ENCODE data around the gene ZSCAN1. TPM values are rescaled to one million over a fixed set of nuclear protein-coding genes. Genes with fewer than 3 reads are reported as not detected.
A peak's percentile ranks its signal among the peaks of the same experiment; 100 is the strongest.

Gene ZSCAN1
- total RNA-seq, 1 donor from 2014 or later = not detected

- intact Hi-C loops (cut with DNase I) = no loop called here
- no peak for DNase-seq (ENCODE audit: low spot score)
These were observed 4.3 kb downstream of the ZSCAN1 start for GRCh38 chr19:58037927-58038687.

GRCh38 chr19:58038688-58039204 lies 4.9 kb downstream of the ZSCAN1 start:
- no peak for DNase-seq (ENCODE audit: low spot score)
- intact Hi-C loops (cut with DNase I) = no loop called here

GRCh38 chr19:58040751-58041525 lies 7.1 kb downstream of the ZSCAN1 start:
- intact Hi-C loops (cut with DNase I) = no loop called here
- no peak for DNase-seq (ENCODE audit: low spot score)

- intact Hi-C loops (cut with DNase I) = no loop called here
- DNase-seq (ENCODE audit: low spot score) = no peak
These were observed 8.9 kb downstream of the ZSCAN1 start for GRCh38 chr19:58042495-58043340.

GRCh38 chr19:58044391-58044790 lies 10.6 kb downstream of the ZSCAN1 start:
- intact Hi-C loops (cut with DNase I) = no loop called here
- no peak for DNase-seq (ENCODE audit: low spot score)

- intact Hi-C loops (cut with DNase I) = no loop called here
These were observed 11.1 kb downstream of the ZSCAN1 start for GRCh38 chr19:58044886-58045285.

GRCh38 chr19:58045411-58046050 lies 11.7 kb downstream of the ZSCAN1 start:
- intact Hi-C loops (cut with DNase I) = no loop called here
- DNase-seq (ENCODE audit: low spot score) = no peak

More at GRCh38 chr19:58044886-58045285, 11.1 kb downstream of the ZSCAN1 start:
- no peak for DNase-seq (ENCODE audit: low spot score)

- no peak for DNase-seq (ENCODE audit: low spot score)
- intact Hi-C loops (cut with DNase I) = no loop called here
These were observed 13.0 kb downstream of the ZSCAN1 start for GRCh38 chr19:58046856-58047255.

- intact Hi-C loops (cut with DNase I) = no loop called here
- no peak for DNase-seq (ENCODE audit: low spot score)
These were observed 13.8 kb downstream of the ZSCAN1 start for GRCh38 chr19:58047672-58048071.

GRCh38 chr19:58052256-58052655 lies 18.4 kb downstream of the ZSCAN1 start:
- intact Hi-C loops (cut with DNase I) = no loop called here
- no peak for DNase-seq (ENCODE audit: low spot score)

GRCh38 chr19:58053480-58054156 lies 19.8 kb downstream of the ZSCAN1 start:
- intact Hi-C loops (cut with DNase I) = no loop called here
- DNase-seq (ENCODE audit: low spot score) = no peak

- intact Hi-C loops (cut with DNase I) = loop anchor here (5.0 kb wide), 1 partner anchor 108 kb away; the partner anchor contains the start of gene ZNF256
- no peak for DNase-seq (ENCODE audit: low spot score)
These were observed 21.4 kb downstream of the ZSCAN1 start for GRCh38 chr19:58054901-58055874.

GRCh38 chr19:58056261-58056660 lies 22.4 kb downstream of the ZSCAN1 start:
- intact Hi-C loops (cut with DNase I) = loop anchor here (5.0 kb wide), 1 partner anchor 109 kb away; the partner anchor contains the start of gene ZNF256
- no peak for DNase-seq (ENCODE audit: low spot score)

- no peak for DNase-seq (ENCODE audit: low spot score)
- intact Hi-C loops (cut with DNase I) = loop anchor here (5.0 kb wide), 1 partner anchor 110 kb away; the partner anchor contains the start of gene ZNF256
These were observed 23.0 kb downstream of the ZSCAN1 start for GRCh38 chr19:58056861-58057260.

- intact Hi-C loops (cut with DNase I) = loop anchor here (5.0 kb wide), 1 partner anchor 111 kb away; the partner anchor contains the start of gene ZNF256
- DNase-seq (ENCODE audit: low spot score) = no peak
These were observed 24.6 kb downstream of the ZSCAN1 start for GRCh38 chr19:58058467-58058866.

- peak; percentile 91 for DNase-seq (ENCODE audit: low spot score)
- intact Hi-C loops (cut with DNase I) = loop anchor here (5.0 kb wide), 1 partner anchor 112 kb away; the partner anchor contains the start of gene ZNF256
These were observed 25.3 kb downstream of the ZSCAN1 start, which contains the start of gene ZNF135 for GRCh38 chr19:58059003-58059670. ZNF135 (plus strand) TSS chr19:58059282; CDS start chr19:58060003, 721 bp downstream.

Measured in cardiac septum (tissue), 1 donor.